ENCODE results near the gene DSCAM.

DSCAM gene

DNA sequence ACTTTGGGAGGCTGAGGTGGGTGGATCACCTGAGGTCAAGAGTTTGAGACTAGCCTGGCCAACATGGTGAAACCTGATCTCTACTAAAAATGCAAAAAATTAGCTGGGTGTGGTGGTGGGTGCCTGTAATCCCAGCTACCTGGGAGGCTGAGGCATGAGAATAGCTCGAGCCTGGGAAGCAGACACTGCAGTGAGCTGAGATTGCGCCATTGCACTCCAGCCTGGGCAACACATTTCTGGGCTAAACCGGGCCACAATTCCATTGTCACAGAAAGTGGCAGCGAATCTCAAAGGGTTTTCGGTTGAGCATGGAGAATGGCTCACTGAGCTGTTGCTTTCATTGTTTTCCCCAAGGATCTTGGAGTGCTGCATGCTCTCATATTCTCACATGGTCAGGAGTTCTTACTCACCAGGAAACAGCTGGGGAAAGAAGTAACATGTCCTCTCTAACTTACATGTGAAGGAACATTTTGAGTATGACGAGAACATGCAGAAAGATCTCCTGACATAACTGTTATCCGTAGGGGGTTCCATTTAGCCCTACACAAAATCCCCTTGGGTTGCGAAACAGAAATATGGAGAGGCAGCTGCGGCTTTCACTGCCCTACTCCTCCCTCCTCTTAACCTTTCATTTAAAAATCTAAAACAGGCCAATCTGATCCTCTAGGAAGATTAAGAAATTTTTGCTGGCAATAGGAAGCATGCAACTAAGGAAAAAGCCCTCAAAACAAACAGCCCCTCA, 638.6 kb downstream of the DSCAM start:
- no peak for DNase-seq (ENCODE audit: low read depth in 1 of 2, low spot score in 1 of 2)
- H3K27ac ChIP-seq (replicated peaks), result no peak overlapping the region
- no peak overlapping the region for H3K4me3 ChIP-seq (replicated peaks; ENCODE audit: insufficient read depth, low read length)
- TF ChIP-seq, protein P1, sequence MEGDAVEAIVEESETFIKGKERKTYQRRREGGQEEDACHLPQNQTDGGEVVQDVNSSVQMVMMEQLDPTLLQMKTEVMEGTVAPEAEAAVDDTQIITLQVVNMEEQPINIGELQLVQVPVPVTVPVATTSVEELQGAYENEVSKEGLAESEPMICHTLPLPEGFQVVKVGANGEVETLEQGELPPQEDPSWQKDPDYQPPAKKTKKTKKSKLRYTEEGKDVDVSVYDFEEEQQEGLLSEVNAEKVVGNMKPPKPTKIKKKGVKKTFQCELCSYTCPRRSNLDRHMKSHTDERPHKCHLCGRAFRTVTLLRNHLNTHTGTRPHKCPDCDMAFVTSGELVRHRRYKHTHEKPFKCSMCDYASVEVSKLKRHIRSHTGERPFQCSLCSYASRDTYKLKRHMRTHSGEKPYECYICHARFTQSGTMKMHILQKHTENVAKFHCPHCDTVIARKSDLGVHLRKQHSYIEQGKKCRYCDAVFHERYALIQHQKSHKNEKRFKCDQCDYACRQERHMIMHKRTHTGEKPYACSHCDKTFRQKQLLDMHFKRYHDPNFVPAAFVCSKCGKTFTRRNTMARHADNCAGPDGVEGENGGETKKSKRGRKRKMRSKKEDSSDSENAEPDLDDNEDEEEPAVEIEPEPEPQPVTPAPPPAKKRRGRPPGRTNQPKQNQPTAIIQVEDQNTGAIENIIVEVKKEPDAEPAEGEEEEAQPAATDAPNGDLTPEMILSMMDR (IDR thresholded peaks at IDR 0.05; ENCODE audit: insufficient read depth, low read length), result no peak
- TF ChIP-seq GABPA (IDR thresholded peaks at IDR 0.05; ENCODE audit: low read depth) (no peak), SPI1 (IDR thresholded peaks at IDR 0.05; ENCODE audit: borderline replicate concordance, low read depth) (no peak), POLR2AphosphoS5 (IDR thresholded peaks at IDR 0.05; ENCODE audit: low read depth) (no peak)
- TF ChIP-seq, protein P2, sequence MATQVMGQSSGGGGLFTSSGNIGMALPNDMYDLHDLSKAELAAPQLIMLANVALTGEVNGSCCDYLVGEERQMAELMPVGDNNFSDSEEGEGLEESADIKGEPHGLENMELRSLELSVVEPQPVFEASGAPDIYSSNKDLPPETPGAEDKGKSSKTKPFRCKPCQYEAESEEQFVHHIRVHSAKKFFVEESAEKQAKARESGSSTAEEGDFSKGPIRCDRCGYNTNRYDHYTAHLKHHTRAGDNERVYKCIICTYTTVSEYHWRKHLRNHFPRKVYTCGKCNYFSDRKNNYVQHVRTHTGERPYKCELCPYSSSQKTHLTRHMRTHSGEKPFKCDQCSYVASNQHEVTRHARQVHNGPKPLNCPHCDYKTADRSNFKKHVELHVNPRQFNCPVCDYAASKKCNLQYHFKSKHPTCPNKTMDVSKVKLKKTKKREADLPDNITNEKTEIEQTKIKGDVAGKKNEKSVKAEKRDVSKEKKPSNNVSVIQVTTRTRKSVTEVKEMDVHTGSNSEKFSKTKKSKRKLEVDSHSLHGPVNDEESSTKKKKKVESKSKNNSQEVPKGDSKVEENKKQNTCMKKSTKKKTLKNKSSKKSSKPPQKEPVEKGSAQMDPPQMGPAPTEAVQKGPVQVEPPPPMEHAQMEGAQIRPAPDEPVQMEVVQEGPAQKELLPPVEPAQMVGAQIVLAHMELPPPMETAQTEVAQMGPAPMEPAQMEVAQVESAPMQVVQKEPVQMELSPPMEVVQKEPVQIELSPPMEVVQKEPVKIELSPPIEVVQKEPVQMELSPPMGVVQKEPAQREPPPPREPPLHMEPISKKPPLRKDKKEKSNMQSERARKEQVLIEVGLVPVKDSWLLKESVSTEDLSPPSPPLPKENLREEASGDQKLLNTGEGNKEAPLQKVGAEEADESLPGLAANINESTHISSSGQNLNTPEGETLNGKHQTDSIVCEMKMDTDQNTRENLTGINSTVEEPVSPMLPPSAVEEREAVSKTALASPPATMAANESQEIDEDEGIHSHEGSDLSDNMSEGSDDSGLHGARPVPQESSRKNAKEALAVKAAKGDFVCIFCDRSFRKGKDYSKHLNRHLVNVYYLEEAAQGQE (IDR thresholded peaks at IDR 0.05; ENCODE audit: insufficient replicate concordance, low read depth), result no peak
- H3K27me3 ChIP-seq (ENCODE audit: insufficient read depth, poor library complexity, severe bottlenecking), result no peaks in the 10 kb centered on the region

DNA sequence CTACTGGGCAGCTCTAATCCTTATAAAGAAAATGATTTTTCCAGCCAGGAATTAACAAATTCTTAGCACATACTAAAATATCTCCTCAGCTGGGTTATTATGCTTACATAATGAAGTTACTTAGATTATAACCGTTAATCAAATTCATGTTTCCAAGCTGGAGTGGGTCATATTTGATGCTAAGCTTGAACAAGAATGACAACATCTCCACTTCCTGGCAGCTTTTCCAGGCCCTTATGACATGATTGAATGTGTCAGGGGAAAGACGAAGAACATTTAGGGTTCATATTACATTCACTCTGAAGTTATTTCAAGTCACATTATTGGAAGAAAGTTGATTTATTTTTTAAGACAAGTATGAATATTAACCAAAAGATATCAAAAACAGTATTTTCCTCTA, 646.0 kb downstream of the DSCAM start:
- no peak overlapping the region for H3K27ac ChIP-seq (replicated peaks)
- no peaks in the 10 kb centered on the region for H3K27me3 ChIP-seq (ENCODE audit: insufficient read depth, poor library complexity, severe bottlenecking)
- no peak overlapping the region for H3K4me3 ChIP-seq (replicated peaks; ENCODE audit: insufficient read depth, low read length)
- no peak for DNase-seq (ENCODE audit: low read depth in 1 of 2, low spot score in 1 of 2)
- TF ChIP-seq POLR2AphosphoS5 (IDR thresholded peaks at IDR 0.05; ENCODE audit: low read depth) (no peak), SPI1 (IDR thresholded peaks at IDR 0.05; ENCODE audit: borderline replicate concordance, low read depth) (no peak), GABPA (IDR thresholded peaks at IDR 0.05; ENCODE audit: low read depth) (no peak)
- TF ChIP-seq, protein P2 (IDR thresholded peaks at IDR 0.05; ENCODE audit: insufficient replicate concordance, low read depth), result no peak
- TF ChIP-seq, protein P1 (IDR thresholded peaks at IDR 0.05; ENCODE audit: insufficient read depth, low read length), result no peak

DNA sequence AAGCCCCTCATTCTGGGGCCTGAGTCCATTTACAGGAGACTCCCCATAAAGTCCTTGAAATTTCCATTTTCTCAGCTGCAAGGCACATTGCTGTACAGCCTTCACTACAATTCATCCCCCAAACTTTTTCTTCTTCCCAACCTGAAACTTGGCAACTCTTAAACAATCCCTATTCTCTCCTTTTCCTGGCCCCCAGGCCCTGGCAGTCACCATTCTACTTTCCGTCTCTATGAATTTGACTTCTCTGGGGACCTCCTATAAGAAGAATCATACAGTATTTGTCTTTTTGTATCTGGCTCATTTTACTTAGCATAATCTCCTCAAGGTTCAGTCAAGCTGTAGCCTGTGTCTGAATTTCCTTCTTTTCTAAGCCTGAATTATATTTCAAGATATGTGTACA, 646.8 kb downstream of the DSCAM start:
- H3K27ac ChIP-seq (replicated peaks), result no peak overlapping the region
- TF ChIP-seq, protein P1 (IDR thresholded peaks at IDR 0.05; ENCODE audit: insufficient read depth, low read length), result no peak
- TF ChIP-seq POLR2AphosphoS5 (IDR thresholded peaks at IDR 0.05; ENCODE audit: low read depth), result no peak
- TF ChIP-seq GABPA (IDR thresholded peaks at IDR 0.05; ENCODE audit: low read depth), result no peak
- no peak for DNase-seq (ENCODE audit: low read depth in 1 of 2, low spot score in 1 of 2)
- no peak overlapping the region for H3K4me3 ChIP-seq (replicated peaks; ENCODE audit: insufficient read depth, low read length)
- no peaks in the 10 kb centered on the region for H3K27me3 ChIP-seq (ENCODE audit: insufficient read depth, poor library complexity, severe bottlenecking)
